ENCODE results near the gene FHL5.
A peak's percentile ranks its signal among the peaks of the same experiment; 100 is the strongest.
"Not testable (repeated sequence)": the region's sequence is repeated elsewhere in the genome, so short reads cannot be mapped to it uniquely, and the experiment has no call there.

The FHL5 gene, protein sequence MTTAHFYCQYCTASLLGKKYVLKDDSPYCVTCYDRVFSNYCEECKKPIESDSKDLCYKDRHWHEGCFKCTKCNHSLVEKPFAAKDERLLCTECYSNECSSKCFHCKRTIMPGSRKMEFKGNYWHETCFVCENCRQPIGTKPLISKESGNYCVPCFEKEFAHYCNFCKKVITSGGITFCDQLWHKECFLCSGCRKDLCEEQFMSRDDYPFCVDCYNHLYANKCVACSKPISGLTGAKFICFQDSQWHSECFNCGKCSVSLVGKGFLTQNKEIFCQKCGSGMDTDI

GRCh38 chr6:96562886-96563285 is at the start of gene FHL5:
Gene FHL5 (plus strand): TSS chr6:96563128. CDS start chr6:96603614, 40,486 bp downstream.
- DNase-seq = no peak

DNA sequence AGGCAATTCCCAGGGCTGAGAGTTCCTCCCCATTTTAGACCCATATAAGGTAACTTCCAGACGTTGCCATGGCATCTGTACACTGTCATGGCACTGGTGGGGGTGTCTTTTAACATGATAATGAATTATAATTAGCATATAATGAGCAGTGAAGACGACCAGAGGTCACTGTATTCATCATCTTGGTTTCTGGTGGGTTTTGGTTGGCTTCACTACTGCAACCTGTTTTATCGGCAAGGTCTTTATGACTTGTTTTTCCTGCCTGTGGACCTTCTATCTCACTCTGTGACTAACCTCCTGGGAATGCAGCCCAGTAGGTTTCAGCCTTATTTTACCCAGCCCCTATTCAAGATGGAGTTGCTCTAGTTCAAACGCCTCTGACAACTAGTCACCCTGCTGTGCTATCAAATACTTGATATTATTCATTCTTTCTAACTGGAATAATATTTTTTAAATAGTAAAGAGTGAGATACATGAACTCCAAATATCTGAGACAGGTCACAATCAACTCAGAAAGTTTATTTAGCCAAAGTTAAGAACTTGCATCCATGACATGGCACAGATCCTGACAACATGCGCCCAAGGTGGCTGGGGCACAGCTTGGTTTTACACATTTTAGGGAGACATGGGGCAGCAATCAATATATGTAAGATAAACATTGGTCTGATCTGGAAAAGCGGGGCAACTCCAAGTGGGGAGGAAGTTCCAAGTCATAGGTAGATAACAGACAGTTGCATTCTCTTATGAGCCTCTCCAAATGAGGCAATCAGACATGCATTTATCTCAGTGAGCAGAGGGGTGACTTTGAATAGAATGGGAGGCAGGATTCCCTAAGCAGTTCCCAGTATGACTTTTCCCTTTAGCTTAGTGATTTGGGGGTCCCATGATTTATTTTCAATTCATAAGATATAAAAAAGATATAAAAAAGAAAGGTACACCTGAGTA is 42.5 kb upstream of the FHL5 start:
- DNase-seq = no peak

- no peak for DNase-seq
Observed at GRCh38 chr6:96521306-96521643, 41.7 kb upstream of the FHL5 start.

DNA sequence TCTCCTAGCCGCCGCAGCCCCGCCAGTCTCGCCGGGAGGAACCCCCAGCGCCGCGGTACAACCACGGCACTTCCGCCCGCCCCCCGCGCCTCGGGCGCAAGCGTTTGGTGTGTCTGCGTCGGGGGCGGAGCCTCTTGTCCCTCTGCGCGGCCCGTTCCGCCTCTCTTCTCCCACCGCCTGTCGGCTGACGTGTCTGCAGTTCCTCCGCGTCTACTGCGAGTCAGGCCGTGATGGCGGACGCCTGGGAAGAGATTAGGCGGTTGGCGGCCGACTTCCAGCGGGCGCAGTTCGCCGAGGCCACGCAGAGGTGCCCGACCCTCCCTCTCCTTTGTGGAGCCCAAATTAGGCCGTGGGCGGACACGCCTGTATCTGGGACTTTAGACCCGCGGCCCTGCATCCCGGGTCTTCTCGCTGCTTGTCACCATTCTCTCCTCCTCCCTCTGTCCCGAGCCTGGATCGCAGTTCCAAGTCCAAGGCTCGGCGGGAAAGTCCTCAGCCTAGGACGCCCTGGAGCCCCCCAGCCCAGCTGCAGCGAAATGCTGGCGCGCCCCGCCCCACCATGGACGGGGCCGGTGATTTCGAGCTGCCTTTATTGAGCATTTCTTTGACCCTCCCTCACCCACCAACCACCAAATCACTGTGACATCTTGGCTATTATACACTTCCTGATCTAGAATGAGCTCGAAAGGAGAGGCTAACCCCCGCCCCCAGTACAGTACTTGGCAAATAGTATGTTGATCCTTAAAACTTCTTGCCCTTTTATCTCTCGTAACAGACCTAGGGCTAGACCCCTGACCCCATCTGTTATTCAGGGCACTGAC is 41.1 kb upstream of the FHL5 start, which contains the start of gene UFL1:
Gene UFL1 (plus strand): TSS at position 163 of the 821 bp plus-strand sequence. CDS start 68 bp downstream, at position 231.
- peak; percentile 85 for DNase-seq

- DNase-seq = no peak
Observed at GRCh38 chr6:96522465-96523009, 40.4 kb upstream of the FHL5 start.

GRCh38 chr6:96528193-96528592 is 34.7 kb upstream of the FHL5 start:
- DNase-seq = no peak

- no peak for DNase-seq
Observed at GRCh38 chr6:96532399-96532798, 30.5 kb upstream of the FHL5 start.

DNA sequence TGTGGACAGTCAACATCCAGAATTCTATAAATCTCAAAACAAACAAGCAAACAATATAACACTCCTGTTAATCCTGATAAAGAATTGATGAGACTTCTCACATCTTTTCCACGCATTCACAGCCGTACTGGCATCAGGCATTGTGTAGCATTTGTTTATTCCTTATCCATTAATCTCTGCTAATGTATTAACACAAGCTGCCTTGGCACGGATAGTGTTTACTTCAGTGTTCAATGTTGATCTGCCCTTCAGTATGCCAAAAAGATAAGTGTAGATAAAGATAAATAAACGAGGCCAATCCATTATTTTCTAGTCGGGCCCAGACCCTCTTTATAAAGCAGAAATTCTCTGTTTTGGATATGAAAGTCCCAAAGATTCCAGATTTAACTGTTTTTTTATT is 25.2 kb upstream of the FHL5 start:
- DNase-seq = no peak

DNA sequence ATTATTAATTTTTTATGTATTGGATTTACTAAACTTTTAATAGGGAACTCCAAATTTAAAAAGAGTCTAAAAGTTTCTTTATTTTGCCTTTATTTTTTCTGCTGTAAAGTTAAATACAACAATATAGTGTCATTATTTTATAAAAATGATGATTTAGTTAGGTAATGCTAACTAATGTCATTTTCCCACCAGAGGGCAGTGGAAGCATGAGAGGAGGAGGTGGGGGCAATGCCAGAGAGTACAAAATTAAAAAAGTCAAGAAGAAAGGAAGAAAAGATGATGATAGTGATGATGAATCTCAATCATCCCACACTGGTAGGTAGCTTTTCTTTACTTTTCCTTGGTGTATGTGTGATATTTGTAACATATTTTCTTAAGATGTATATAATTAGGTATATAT is 20.2 kb upstream of the FHL5 start:
- no peak for DNase-seq

- no peak for DNase-seq
Observed at GRCh38 chr6:96545882-96546281, 17.0 kb upstream of the FHL5 start.

DNA sequence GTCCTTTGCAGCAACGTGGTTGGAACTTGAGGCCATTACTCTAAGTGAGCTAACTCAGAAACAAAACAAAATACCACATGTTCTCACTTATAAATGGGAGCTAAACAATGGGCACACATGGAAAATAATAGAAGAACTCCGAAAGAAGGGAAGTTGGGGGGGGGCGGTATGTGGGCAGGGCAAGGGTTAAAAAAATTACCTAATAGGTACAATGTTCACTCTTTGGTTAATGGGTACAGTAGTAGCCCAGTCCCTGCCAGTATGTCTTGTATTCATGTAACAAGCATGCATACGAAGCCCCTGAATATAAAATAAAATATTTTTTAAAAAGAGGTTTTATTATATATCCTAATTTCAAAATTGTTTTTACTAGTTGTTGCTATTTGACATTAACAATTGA is 15.3 kb upstream of the FHL5 start:
- no peak for DNase-seq

GRCh38 chr6:96554558-96554957 is 8.4 kb upstream of the FHL5 start:
- DNase-seq = no peak

DNA sequence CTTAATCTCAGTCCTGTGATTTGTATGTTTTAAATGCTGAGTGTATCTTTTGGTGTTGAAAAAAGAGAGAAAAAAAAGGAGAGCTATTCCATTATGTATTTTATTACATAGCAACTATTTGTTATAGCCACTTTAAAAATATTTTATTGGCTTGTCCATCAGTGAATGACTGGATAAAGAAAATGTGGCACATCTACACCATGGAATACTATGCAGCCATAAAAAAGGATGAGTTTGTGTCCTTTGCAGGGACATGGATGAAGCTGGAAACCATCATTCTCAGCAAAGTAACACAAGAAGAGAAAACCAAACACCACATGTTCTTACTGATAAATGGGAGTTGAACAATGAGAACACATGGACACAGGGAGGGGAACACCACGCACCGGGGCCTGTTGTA is 3.2 kb upstream of the FHL5 start:
- not testable (repeated sequence) for DNase-seq

GRCh38 chr6:96563853-96564252 is 925 bp downstream of the FHL5 start:
- no peak for DNase-seq

DNA sequence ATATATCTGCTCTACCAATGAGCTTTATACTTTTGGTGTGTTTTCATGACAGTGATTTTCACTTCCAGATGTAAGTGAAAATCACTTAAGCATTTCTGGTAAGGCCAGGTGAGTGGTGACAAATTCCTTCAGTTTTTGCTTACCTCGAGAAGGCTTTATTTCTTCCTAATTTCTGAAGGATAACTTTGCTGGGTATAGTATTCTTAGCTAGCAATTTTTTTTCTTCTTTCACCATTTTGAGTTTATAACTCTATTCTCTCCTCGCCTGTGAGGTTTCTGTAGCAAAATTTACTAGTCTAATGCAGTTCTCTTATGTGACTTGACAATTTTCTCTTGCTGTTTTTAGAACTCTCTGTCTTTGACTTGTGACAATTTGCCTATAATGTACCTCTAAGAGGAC is 7.1 kb downstream of the FHL5 start:
- DNase-seq = no peak

DNA sequence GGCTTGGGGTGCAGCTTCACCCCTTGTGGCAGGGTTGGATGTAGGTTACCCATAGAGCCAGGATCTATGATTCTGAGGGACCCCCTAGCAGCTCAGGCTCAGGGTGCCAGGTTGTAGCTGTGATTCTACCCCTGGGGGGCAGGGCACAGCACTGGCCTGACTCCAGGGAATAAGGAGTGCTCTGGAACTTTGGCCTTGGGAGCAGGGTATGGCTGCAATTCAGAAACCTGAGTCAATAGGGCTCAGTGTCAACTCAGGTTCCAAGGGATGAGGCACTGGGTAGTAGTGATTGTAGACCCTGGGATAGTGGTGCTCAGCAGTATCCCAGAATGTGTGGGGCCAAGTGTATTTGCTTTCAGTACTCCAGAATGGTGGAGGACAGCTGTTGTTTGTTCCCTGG is 8.6 kb downstream of the FHL5 start:
- no peak for DNase-seq

- no peak for DNase-seq
Observed at GRCh38 chr6:96575359-96575758, 12.4 kb downstream of the FHL5 start.

DNA sequence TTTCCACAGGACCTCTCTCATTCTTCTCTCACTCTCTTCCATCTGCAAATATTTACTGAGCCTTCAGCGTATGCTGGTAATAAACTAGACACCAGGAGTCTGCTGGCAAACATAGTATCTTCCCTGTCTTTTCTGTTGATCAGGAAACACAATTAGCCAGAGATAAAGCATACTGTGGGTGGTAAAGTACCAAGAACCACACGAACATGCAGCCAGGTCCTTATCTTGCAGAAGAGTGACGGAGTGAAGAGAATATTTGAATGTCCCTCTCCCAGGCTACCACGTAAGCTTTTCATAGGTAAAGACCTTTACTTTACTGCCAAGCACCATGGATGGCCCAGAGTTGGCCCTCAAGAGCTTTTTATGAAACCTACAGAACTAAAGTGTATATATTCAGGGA is 13.3 kb downstream of the FHL5 start:
- DNase-seq = no peak

- DNase-seq = no peak
Observed at GRCh38 chr6:96582021-96582420, 19.1 kb downstream of the FHL5 start.

- no peak for DNase-seq
Observed at GRCh38 chr6:96582436-96582835, 19.5 kb downstream of the FHL5 start.

DNA sequence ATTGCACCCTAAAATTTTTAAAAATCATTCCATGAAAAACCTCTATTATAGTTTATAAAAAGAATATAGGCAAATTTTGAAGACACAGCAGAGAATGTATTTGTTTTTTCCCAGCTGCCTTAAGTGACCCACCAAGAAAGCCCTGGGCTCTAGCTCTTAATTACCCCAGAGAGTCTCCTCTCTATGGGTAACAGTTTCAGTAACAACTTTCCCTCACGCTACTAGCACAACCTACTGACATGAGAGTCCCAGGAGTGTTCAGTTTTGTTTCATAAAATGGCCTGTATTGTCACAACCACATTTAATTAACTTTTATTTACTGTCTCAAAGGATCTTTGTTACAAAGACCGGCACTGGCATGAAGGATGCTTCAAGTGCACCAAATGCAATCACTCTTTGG is 41.5 kb downstream of the FHL5 start:
- no peak for DNase-seq

- DNase-seq = no peak
Observed at GRCh38 chr6:96608074-96608473, 45.1 kb downstream of the FHL5 start.

- DNase-seq = no peak
Observed at GRCh38 chr6:96610019-96610418, 47.1 kb downstream of the FHL5 start.

Measured in DMS153 (cell line).